Ovary (tissue), 9 donors: Measurements from ENCODE around the gene KRT4. TPM values are rescaled to one million over a fixed set of nuclear protein-coding genes. Genes with fewer than 3 reads are reported as not detected.

Source experiments
- DNase-seq, 5 donors: peaks; one replicate each; pipeline ENCODE4 v3.0.0-alpha.2; 2019 to 2020
- H3K27ac ChIP-seq, 2 donors: fragments of 200-600 bp; one replicate each; pipeline versions ENCODE4 v1.5.1 to v1.8.0; 2019 to 2022
- H3K27me3 ChIP-seq: fragments of 200-600 bp; one replicate; pipeline ENCODE4 v1.8.0; 2022
- H3K36me3 ChIP-seq: fragments of 200-600 bp; sonication (generic); one replicate; pipeline ENCODE4 v1.5.1; 2019
- H3K4me1 ChIP-seq: one replicate; pipeline ENCODE4 v1.8.1; 2013; ENCODE audit warnings: mild to moderate bottlenecking, moderate library complexity; ENCODE audit not compliant: insufficient read depth
- H3K4me3 ChIP-seq: fragments of 200-600 bp; sonication (generic); one replicate; pipeline ENCODE4 v1.5.1; 2017
- H3K9me3 ChIP-seq, 2 donors: fragments of 200-600 bp in 1 of 2; sonication (generic) in 1 of 2; one replicate each; pipeline versions ENCODE4 v1.5.1 to v1.8.1; 2013 to 2019; ENCODE audit warnings: mild to moderate bottlenecking in 1 of 2, moderate library complexity in 1 of 2
- CTCF ChIP-seq, 3 donors: fragments of 450-650 bp in 2 of 3; fragments of 200-600 bp in 1 of 3; IDR thresholded peaks; one replicate each; pipeline versions ENCODE4 v1.5.1 to v1.8.0; 2016 to 2022; ENCODE audit warnings: antibody characterized with exemption in 3 of 3, mild to moderate bottlenecking in 1 of 3
- EP300 ChIP-seq: sonication (generic); formaldehyde crosslinking; IDR thresholded peaks from one replicate; pipeline ENCODE4 v1.6.1; 2017; ENCODE audit warnings: antibody characterized with exemption
- POLR2A ChIP-seq: fragments of 450-650 bp; IDR thresholded peaks from one replicate; pipeline ENCODE4 v1.6.1; 2017; ENCODE audit warnings: antibody characterized with exemption, mild to moderate bottlenecking, moderate library complexity
- WGBS, 3 donors: extraction: QIAGEN DNeasy Blood & Tissue Kit in 1 of 3; methylation state at CpG; one replicate each; pipeline versions ENCODE4 v1.1.5 to v1.1.7; 2013 to 2017; 5-methylcytosine and 5-hydroxymethylcytosine counted together
- intact Hi-C, 4 donors: fragments of 100-400 bp; cut with DNase I; formaldehyde crosslinking; loops; one replicate each; pipeline versions ENCODE4 v1.11.0 to v1.15.1; 2022 to 2023
- polyA plus RNA-seq, 2 donors: library from polyadenylated mRNA; stranded (reverse); fragments of 200-250 nt in 1 of 2; fragments of 350-450 nt in 1 of 2; fragmentation: Illumina TruSeq in 1 of 2; extraction: RNeasy Lipid Tissue Mini Kit (QIAGEN cat#74804) in 1 of 2; gene quantifications; one replicate each; pipeline ENCODE4 v1.2.3, GENCODE V29; 2013 to 2014
- total RNA-seq, 7 donors: library from RNA; depleted of rRNA in 2 of 7; stranded (reverse); fragments of >200 nt in 2 of 7; fragmentation: NEBNext Ultra II Directional in 3 of 7; extraction: Animal tissue kit (Norgen Biotek cat#: 25700) in 3 of 7; gene quantifications; one replicate each; pipeline versions ENCODE4 v1.1.0 to v1.2.4, GENCODE V29; 2016 to 2023
- donor health status: DM: no; HTN: no; CAD: no; lungs with moderate emphysema.
- donor health status: DM: no; HTN: no; CAD: no.
- donor health status: Bipolar disorder and iron deficiency.
- donor health status: DM: yes; HTN: yes; CAD: no.
- donor health status: DM: no; HTN: no; CAD: no.
- donor health status: DM: yes; HTN: yes; CAD: no.

KRT4 gene
- total and polyA plus RNA-seq, 9 donors: 0.17 to 0.34 TPM; not detected in 7

- no peaks in the 10 kb centered on the region for H3K36me3 ChIP-seq
- H3K27me3 ChIP-seq: no peaks in the 10 kb centered on the region
- no peaks in the 10 kb centered on the region for H3K9me3 ChIP-seq
- TF ChIP-seq POLR2A (no peak), CTCF (IDR thresholded peaks at IDR 0.05) (no peak), EP300 (no peak)
- intact Hi-C loops: loop anchor here in 1 of 4 donors (5.0 kb wide), 1 partner anchor 157 kb away; no protein-coding TSS in a partner anchor
- no peak for DNase-seq
- no peak overlapping the region for H3K27ac ChIP-seq
- H3K4me3 ChIP-seq: no peak overlapping the region
- WGBS, 3 donors: 75 to 87% (median 85%) methylated on average over 3 of the region's 3 CpGs
- no peaks in the 10 kb centered on the region for H3K4me1 ChIP-seq
Measured at GRCh38 chr12:52784909-52785308, 29.0 kb downstream of the KRT4 start.

- H3K27me3 ChIP-seq: no peaks in the 10 kb centered on the region
- H3K4me3 ChIP-seq: no peak overlapping the region
- DNase-seq: no peak
- WGBS, 3 donors: 78 to 81% (median 80%) methylated on average over 7 of the region's 7 CpGs
- H3K36me3 ChIP-seq: no peaks in the 10 kb centered on the region
- no peak for TF ChIP-seq POLR2A
- TF ChIP-seq CTCF (IDR thresholded peaks at IDR 0.05): no peak
- no peak for TF ChIP-seq EP300
- H3K9me3 ChIP-seq: no peaks in the 10 kb centered on the region
- no peaks in the 10 kb centered on the region for H3K4me1 ChIP-seq
- H3K27ac ChIP-seq: no peak overlapping the region
- intact Hi-C loops: loop anchor here in 1 of 4 donors (5.0 kb wide), 1 partner anchor 159 kb away; no protein-coding TSS in a partner anchor
Measured at GRCh38 chr12:52783563-52784316, 30.2 kb downstream of the KRT4 start.

GRCh38 chr12:52782502-52782901 lies 31.4 kb downstream of the KRT4 start:
- intact Hi-C loops: loop anchor here in 1 of 4 donors (5.0 kb wide), 1 partner anchor 160 kb away; no protein-coding TSS in a partner anchor
- DNase-seq: no peak
- no peaks in the 10 kb centered on the region for H3K4me1 ChIP-seq
- no peak overlapping the region for H3K4me3 ChIP-seq
- no peak overlapping the region for H3K27ac ChIP-seq
- H3K36me3 ChIP-seq: no peaks in the 10 kb centered on the region
- 91 to 95% (median 91%) methylated on average over 4 of the region's 4 CpGs for WGBS, 3 donors
- H3K9me3 ChIP-seq: no peaks in the 10 kb centered on the region
- H3K27me3 ChIP-seq: no peaks in the 10 kb centered on the region
- no peak for TF ChIP-seq EP300
- no peak for TF ChIP-seq POLR2A
- TF ChIP-seq CTCF (IDR thresholded peaks at IDR 0.05): no peak

- Histone ChIP-seq H3K4me1 (no peaks in the 10 kb centered on the region), H3K9me3 (no peaks in the 10 kb centered on the region), H3K27ac (no peak overlapping the region), H3K36me3 (no peaks in the 10 kb centered on the region), H3K27me3 (no peaks in the 10 kb centered on the region), H3K4me3 (no peak overlapping the region)
- WGBS, 3 donors: 65 to 81% (median 70%) methylated on average over 4 of the region's 4 CpGs
- TF ChIP-seq EP300 (no peak), CTCF (IDR thresholded peaks at IDR 0.05) (no peak), POLR2A (no peak)
- no peak for DNase-seq
- intact Hi-C loops: loop anchor here in 1 of 4 donors (5.0 kb wide), 1 partner anchor 161 kb away; no protein-coding TSS in a partner anchor
Measured at GRCh38 chr12:52781399-52782082, 32.4 kb downstream of the KRT4 start.
